Activated T-cell treated with anti-CD3 and anti-CD28 coated beads for 1 hour (primary cell): Measurements from ENCODE around the gene GRID2IP.

ENCODE experiments used
- DNase-seq: peaks from one replicate; pipeline ENCODE4 v3.0.0-alpha.2; 2020; ENCODE audit warnings: low read depth

The GRID2IP gene

DNA sequence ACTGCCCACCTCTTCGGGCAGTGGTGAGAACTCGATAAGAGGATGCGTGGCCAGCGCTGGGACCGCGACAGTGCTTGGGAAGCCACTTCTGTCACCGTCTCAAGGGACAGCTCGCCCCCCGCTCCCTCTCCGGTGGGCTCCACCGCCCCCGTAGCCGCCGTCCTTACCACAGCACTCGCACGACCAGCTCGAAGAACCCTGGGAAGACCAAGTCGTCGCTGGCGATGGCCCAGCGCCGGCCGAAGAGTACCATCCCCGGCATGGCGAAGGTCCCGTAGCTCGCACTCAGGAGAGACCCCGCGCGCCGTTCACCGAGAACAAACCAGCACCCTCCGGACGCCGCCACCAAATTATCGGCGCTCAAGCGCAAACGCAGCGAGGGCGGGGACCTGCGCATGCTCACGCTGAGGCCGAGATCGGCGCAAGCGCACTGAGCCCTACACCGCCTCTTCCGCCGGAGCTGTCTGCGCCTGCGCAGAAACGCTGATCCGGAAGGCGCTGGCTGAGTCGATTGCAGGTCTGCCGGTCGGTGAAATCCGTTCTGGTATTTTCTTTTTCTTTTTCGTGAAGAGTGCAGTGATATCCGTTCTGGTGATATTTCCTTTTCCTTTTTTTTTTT lies 103.6 kb downstream of the GRID2IP start, which contains the start of gene DAGLB:
Gene DAGLB, minus strand, starts transcription at position 374 of the 619 bp plus-strand sequence. Its CDS starts 112 bp downstream, at position 262.
- DNase-seq = peak; percentile 97
